ENCODE results near the gene NTMT1.

DNA sequence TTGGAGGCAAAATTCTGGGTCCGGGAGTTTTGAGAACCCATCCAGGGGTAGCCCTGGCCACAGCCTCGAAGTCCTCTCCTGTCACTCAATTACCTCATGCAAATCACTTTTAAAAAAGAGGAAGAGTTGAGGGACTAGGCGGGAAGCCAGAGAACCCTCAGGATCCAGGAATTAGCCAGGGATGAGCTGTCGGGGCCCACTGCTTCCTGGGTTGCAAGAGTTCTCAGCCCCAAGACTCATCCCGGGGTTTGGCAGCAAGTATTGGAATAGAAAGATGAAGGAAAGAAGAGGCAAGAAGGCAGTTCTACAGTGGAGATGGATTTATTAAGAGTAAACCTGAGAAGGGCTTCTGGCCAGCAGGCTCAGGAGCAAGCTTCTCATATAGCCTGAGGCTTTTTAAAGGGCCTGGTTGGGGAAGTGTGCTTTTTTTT is 30.6 kb upstream of the NTMT1 start:
- TF ChIP-seq, protein P1, sequence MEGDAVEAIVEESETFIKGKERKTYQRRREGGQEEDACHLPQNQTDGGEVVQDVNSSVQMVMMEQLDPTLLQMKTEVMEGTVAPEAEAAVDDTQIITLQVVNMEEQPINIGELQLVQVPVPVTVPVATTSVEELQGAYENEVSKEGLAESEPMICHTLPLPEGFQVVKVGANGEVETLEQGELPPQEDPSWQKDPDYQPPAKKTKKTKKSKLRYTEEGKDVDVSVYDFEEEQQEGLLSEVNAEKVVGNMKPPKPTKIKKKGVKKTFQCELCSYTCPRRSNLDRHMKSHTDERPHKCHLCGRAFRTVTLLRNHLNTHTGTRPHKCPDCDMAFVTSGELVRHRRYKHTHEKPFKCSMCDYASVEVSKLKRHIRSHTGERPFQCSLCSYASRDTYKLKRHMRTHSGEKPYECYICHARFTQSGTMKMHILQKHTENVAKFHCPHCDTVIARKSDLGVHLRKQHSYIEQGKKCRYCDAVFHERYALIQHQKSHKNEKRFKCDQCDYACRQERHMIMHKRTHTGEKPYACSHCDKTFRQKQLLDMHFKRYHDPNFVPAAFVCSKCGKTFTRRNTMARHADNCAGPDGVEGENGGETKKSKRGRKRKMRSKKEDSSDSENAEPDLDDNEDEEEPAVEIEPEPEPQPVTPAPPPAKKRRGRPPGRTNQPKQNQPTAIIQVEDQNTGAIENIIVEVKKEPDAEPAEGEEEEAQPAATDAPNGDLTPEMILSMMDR (IDR thresholded peaks at IDR 0.05): no peak
- TF ChIP-seq POLR2A (IDR thresholded peaks at IDR 0.05): no peak

Data from thyroid gland (tissue), 4 donors.